HG03159 (cell line): Measurements from ENCODE around the gene TBL1X.

ENCODE experiments used
- ATAC-seq: cut with Tn5 transposase; IDR thresholded peaks from one replicate; pipeline ENCODE4 v1.9.1; 2021; ENCODE audit warnings: mild to moderate bottlenecking, moderate library complexity; ENCODE audit not compliant: unreplicated experiment

The TBL1X gene

DNA sequence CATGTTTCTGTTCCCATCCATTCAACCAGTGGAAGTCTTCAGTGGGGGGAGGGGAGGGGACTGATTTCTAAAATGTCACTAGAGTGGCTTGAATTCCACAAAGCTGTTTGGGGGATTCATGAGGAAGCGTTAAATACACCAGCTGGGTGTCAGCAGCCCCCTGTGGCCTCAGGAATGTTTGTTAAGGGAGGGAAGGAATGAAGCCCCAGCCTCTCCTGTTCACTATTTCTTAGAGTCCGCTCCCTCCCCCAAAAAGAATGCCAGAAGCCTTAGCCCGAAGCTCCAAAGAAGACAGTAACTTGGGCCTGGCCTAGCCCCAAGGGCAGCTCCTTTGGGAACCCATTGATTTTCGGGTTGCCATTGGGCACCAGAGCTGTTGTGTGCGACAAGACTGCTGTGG, 324.7 kb downstream of the TBL1X start:
- ATAC-seq: no peak
